PFSK-1 (cell line): ENCODE measurements around the gene EPHB6.

Experiments
- FOXP2 ChIP-seq: optimal IDR thresholded peaks from 2 replicates; pipeline ENCODE3; 2011; ENCODE audit warnings: borderline replicate concordance, control low read depth, inconsistent platforms; ENCODE audit not compliant: insufficient read depth; ENCODE audit errors: extremely low read length, extremely low read depth
- POLR2AphosphoS5 ChIP-seq: IDR thresholded peaks from 2 replicates; pipeline ENCODE4 v1.6.1; 2012; ENCODE audit warnings: low read depth, mild to moderate bottlenecking, control low read depth, low read length, moderate library complexity
- REST ChIP-seq, 2 experiments: IDR thresholded peaks; 2 replicates each; pipeline versions ENCODE4 v1.6.1 to v1.8.0; 2011 to 2012; ENCODE audit warnings: low read depth in 2 of 2, low read length in 2 of 2, control low read depth in 1 of 2, inconsistent platforms in 1 of 2, mild to moderate bottlenecking in 1 of 2, moderate library complexity in 1 of 2; ENCODE audit not compliant: insufficient read depth in 1 of 2
- SIN3A ChIP-seq: IDR thresholded peaks from 2 replicates; pipeline ENCODE4 v1.6.1; 2012; ENCODE audit warnings: mild to moderate bottlenecking, low read length, moderate library complexity, borderline replicate concordance; ENCODE audit not compliant: insufficient read depth
- TAF1 ChIP-seq: IDR thresholded peaks from 2 replicates; pipeline ENCODE4 v1.6.1; 2012; ENCODE audit warnings: low read length, control low read depth, borderline replicate concordance; ENCODE audit not compliant: insufficient read depth

DNA sequence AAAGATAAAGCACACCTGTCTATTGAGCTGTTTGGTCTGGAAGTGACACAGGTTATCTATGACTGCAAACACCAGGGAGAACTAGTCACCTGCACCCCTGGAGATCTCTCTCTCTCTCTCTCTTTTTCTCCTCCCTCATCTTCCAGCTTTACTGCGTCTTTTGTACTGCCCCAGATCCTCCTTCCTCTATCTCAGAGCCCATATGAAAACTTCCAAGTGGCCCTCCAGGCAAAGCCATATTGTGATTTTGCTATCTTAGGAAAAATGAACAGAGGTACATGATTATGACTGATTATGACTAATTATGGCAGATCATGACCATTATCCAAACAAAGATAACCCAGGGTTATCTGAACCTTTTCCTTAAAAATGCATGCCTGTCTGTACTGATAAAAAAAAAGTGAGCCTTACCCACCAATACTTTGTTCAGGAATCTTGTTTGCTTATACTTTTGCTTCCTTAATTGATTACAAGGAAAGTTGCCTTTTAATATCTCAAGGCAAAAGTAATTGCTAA is 12.6 kb upstream of the EPHB6 start:
- TF ChIP-seq POLR2AphosphoS5 (no peak), REST (IDR thresholded peaks at IDR 0.05; ENCODE audit: insufficient read depth in 1 of 2, low read depth in 2 of 2, low read length in 2 of 2) (no peak), TAF1 (no peak), FOXP2 (no peak), SIN3A (no peak)
